HEK293 (cell line): ENCODE measurements around the gene HLA-DMA.
A peak's percentile ranks its signal among the peaks of the same experiment; 100 is the strongest.

ENCODE experiments used
- PRDM1 ChIP-seq: fragments of 450-650 bp; formaldehyde crosslinking; IDR thresholded peaks from 2 replicates; pipeline ENCODE4; 2016; ENCODE audit warnings: missing biosample characterization, missing genetic modification characterization
- SETDB1 ChIP-seq: IDR thresholded peaks from one replicate; pipeline ENCODE4 v1.6.1; 2017; ENCODE audit warnings: mild to moderate bottlenecking, low read length, moderate library complexity, mixed read lengths; ENCODE audit not compliant: insufficient read length
- ZFP69B ChIP-seq: fragments of 450-650 bp; formaldehyde crosslinking; IDR thresholded peaks from 2 replicates; pipeline ENCODE4 v1.5.1; 2016; ENCODE audit warnings: missing biosample characterization, missing genetic modification characterization
- ZNF10 ChIP-seq: fragments of 450-650 bp; formaldehyde crosslinking; IDR thresholded peaks from 2 replicates; pipeline ENCODE4 v1.5.1; 2017; ENCODE audit warnings: missing biosample characterization, missing genetic modification characterization
- ZNF140 ChIP-seq: fragments of 450-650 bp; formaldehyde crosslinking; IDR thresholded peaks from 2 replicates; pipeline ENCODE4 v1.5.1; 2016; ENCODE audit warnings: missing biosample characterization, missing genetic modification characterization
- ZNF157 ChIP-seq: fragments of 450-650 bp; formaldehyde crosslinking; IDR thresholded peaks from 2 replicates; pipeline ENCODE4 v1.5.1; 2016; ENCODE audit warnings: missing biosample characterization, missing genetic modification characterization
- ZNF202 ChIP-seq: fragments of 450-650 bp; formaldehyde crosslinking; IDR thresholded peaks from 2 replicates; pipeline ENCODE4 v1.5.1; 2016; ENCODE audit warnings: missing biosample characterization, missing genetic modification characterization, borderline replicate concordance
- ZNF311 ChIP-seq: fragments of 450-650 bp; formaldehyde crosslinking; IDR thresholded peaks from 2 replicates; pipeline ENCODE4 v1.5.1; 2017; ENCODE audit warnings: missing biosample characterization, missing genetic modification characterization, borderline replicate concordance
- ZNF501 ChIP-seq: fragments of 450-650 bp; formaldehyde crosslinking; IDR thresholded peaks from 2 replicates; pipeline ENCODE4 v1.5.1; 2016; ENCODE audit warnings: missing biosample characterization, missing genetic modification characterization
- ZNF548 ChIP-seq: fragments of 450-650 bp; formaldehyde crosslinking; IDR thresholded peaks from 2 replicates; pipeline ENCODE4 v1.5.1; 2016; ENCODE audit warnings: missing biosample characterization, missing genetic modification characterization
- ZNF558 ChIP-seq: fragments of 450-650 bp; formaldehyde crosslinking; IDR thresholded peaks from 2 replicates; pipeline ENCODE4 v1.5.1; 2016; ENCODE audit warnings: missing biosample characterization, missing genetic modification characterization
- ZNF623 ChIP-seq: fragments of 450-650 bp; formaldehyde crosslinking; IDR thresholded peaks from 2 replicates; pipeline ENCODE4 v1.5.1; 2016; ENCODE audit warnings: missing biosample characterization, missing genetic modification characterization
- ZNF658 ChIP-seq: fragments of 450-650 bp; formaldehyde crosslinking; IDR thresholded peaks from 2 replicates; pipeline ENCODE4; 2016; ENCODE audit warnings: missing biosample characterization, missing genetic modification characterization
- ZSCAN30 ChIP-seq: fragments of 450-650 bp; IDR thresholded peaks from 2 replicates; pipeline ENCODE4 v1.5.1; 2018; ENCODE audit warnings: missing biosample characterization, mild to moderate bottlenecking, missing genetic modification characterization, moderate library complexity
- TF ChIP-seq, protein P1 (sequence below): fragments of 450-650 bp; formaldehyde crosslinking; IDR thresholded peaks from 2 replicates; pipeline ENCODE4 v1.5.1; 2016; ENCODE audit warnings: missing biosample characterization, missing genetic modification characterization, borderline replicate concordance
- TF ChIP-seq, protein P2 (sequence below): fragments of 450-650 bp; IDR thresholded peaks from 2 replicates; pipeline ENCODE4 v1.5.1; 2018; ENCODE audit warnings: missing biosample characterization, missing genetic modification characterization
- TF ChIP-seq, protein P3 (sequence below): fragments of 450-650 bp; formaldehyde crosslinking; IDR thresholded peaks from 2 replicates; pipeline ENCODE4 v1.5.1; 2017; ENCODE audit warnings: missing biosample characterization, mild to moderate bottlenecking, missing genetic modification characterization, moderate library complexity
- TF ChIP-seq, protein P4 (sequence below): fragments of 450-650 bp; formaldehyde crosslinking; IDR thresholded peaks from 2 replicates; pipeline ENCODE4 v1.5.1; 2016; ENCODE audit warnings: missing biosample characterization, missing genetic modification characterization
- TF ChIP-seq, protein P5 (sequence below): fragments of 450-650 bp; formaldehyde crosslinking; optimal IDR thresholded peaks from 2 replicates; pipeline ENCODE3; 2016; ENCODE audit warnings: missing biosample characterization, mild to moderate bottlenecking, missing genetic modification characterization
- TF ChIP-seq, protein P6 (sequence below): IDR thresholded peaks from 2 replicates; pipeline ENCODE4 v1.6.1; 2011; ENCODE audit warnings: mild to moderate bottlenecking, low read depth, low read length, borderline replicate concordance
- TF ChIP-seq, protein P7 (sequence below): fragments of 450-650 bp; formaldehyde crosslinking; IDR thresholded peaks from 2 replicates; pipeline ENCODE4 v1.5.1; 2016; ENCODE audit warnings: missing biosample characterization, missing genetic modification characterization
- TF ChIP-seq, protein P8 (sequence below): fragments of 450-650 bp; formaldehyde crosslinking; IDR thresholded peaks from 2 replicates; pipeline ENCODE4 v1.5.0; 2017; ENCODE audit warnings: missing biosample characterization, missing genetic modification characterization, borderline replicate concordance

HLA-DMA gene

DNA sequence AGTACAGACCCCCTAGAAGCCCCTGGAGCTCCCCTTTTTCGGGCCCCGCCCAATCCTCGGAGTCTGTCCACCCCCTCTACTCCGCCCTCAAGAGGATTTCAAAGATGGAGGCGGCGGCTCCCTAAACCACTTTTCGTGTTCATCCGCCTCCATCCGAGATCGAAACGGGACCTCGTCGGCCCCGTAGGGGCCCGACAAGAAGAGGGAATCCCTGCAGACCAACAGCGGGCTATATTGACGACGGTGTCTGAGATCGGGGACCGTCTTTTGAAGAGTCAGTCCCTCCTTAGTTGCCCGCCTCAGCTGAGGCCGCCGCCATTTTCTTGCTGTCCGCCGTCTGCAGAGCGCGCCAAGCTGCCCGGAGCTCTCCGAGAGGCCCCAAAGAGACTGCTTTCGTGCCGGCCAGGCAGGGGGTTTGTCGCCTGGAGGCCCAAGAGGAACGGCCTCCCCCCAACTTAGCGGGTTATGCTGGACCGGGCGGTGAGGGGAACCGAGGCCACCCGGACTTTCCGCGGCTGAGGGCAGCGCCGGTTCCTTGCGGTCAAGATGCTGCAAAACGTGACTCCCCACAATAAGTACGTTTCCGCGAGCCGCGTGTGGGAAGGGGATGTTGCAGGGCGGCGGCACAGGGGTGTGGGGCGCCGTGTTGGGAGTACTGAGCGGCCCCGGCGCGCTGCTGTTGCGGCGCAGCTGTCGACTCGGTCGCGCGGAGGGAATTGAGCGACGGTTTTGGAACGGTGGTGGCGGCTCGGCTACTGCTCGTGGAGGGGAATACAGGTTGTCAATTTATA is 19.7 kb upstream of the HLA-DMA start (continued):
- TF ChIP-seq, protein P1, sequence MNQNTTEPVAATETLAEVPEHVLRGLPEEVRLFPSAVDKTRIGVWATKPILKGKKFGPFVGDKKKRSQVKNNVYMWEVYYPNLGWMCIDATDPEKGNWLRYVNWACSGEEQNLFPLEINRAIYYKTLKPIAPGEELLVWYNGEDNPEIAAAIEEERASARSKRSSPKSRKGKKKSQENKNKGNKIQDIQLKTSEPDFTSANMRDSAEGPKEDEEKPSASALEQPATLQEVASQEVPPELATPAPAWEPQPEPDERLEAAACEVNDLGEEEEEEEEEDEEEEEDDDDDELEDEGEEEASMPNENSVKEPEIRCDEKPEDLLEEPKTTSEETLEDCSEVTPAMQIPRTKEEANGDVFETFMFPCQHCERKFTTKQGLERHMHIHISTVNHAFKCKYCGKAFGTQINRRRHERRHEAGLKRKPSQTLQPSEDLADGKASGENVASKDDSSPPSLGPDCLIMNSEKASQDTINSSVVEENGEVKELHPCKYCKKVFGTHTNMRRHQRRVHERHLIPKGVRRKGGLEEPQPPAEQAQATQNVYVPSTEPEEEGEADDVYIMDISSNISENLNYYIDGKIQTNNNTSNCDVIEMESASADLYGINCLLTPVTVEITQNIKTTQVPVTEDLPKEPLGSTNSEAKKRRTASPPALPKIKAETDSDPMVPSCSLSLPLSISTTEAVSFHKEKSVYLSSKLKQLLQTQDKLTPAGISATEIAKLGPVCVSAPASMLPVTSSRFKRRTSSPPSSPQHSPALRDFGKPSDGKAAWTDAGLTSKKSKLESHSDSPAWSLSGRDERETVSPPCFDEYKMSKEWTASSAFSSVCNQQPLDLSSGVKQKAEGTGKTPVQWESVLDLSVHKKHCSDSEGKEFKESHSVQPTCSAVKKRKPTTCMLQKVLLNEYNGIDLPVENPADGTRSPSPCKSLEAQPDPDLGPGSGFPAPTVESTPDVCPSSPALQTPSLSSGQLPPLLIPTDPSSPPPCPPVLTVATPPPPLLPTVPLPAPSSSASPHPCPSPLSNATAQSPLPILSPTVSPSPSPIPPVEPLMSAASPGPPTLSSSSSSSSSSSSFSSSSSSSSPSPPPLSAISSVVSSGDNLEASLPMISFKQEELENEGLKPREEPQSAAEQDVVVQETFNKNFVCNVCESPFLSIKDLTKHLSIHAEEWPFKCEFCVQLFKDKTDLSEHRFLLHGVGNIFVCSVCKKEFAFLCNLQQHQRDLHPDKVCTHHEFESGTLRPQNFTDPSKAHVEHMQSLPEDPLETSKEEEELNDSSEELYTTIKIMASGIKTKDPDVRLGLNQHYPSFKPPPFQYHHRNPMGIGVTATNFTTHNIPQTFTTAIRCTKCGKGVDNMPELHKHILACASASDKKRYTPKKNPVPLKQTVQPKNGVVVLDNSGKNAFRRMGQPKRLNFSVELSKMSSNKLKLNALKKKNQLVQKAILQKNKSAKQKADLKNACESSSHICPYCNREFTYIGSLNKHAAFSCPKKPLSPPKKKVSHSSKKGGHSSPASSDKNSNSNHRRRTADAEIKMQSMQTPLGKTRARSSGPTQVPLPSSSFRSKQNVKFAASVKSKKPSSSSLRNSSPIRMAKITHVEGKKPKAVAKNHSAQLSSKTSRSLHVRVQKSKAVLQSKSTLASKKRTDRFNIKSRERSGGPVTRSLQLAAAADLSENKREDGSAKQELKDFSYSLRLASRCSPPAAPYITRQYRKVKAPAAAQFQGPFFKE (tag by site-specific recombination) = no peak
- TF ChIP-seq ZNF140 (tag by site-specific recombination) (no peak), ZNF157 (tag by site-specific recombination) (no peak), ZNF202 (tag by site-specific recombination) (no peak), ZNF658 (tag by site-specific recombination) (no peak), ZNF558 (tag by site-specific recombination) (no peak), ZSCAN30 (tag by site-specific recombination) (no peak), ZNF623 (no peak; the same call in 1 of the 2 replicates), ZNF311 (no peak), PRDM1 (no peak), ZNF548 (no peak), ZNF501 (peak; percentile 9; the same call in 1 of the 2 replicates), ZFP69B (no peak), SETDB1 (no peak), ZNF10 (tag by site-specific recombination) (no peak)
- TF ChIP-seq, protein P2, sequence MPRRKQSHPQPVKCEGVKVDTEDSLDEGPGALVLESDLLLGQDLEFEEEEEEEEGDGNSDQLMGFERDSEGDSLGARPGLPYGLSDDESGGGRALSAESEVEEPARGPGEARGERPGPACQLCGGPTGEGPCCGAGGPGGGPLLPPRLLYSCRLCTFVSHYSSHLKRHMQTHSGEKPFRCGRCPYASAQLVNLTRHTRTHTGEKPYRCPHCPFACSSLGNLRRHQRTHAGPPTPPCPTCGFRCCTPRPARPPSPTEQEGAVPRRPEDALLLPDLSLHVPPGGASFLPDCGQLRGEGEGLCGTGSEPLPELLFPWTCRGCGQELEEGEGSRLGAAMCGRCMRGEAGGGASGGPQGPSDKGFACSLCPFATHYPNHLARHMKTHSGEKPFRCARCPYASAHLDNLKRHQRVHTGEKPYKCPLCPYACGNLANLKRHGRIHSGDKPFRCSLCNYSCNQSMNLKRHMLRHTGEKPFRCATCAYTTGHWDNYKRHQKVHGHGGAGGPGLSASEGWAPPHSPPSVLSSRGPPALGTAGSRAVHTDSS = no peak; the same call in 1 of the 2 replicates
- TF ChIP-seq, protein P3, sequence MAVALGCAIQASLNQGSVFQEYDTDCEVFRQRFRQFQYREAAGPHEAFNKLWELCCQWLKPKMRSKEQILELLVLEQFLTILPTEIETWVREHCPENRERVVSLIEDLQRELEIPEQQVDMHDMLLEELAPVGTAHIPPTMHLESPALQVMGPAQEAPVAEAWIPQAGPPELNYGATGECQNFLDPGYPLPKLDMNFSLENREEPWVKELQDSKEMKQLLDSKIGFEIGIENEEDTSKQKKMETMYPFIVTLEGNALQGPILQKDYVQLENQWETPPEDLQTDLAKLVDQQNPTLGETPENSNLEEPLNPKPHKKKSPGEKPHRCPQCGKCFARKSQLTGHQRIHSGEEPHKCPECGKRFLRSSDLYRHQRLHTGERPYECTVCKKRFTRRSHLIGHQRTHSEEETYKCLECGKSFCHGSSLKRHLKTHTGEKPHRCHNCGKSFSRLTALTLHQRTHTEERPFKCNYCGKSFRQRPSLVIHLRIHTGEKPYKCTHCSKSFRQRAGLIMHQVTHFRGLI = no peak
- TF ChIP-seq, protein P4, sequence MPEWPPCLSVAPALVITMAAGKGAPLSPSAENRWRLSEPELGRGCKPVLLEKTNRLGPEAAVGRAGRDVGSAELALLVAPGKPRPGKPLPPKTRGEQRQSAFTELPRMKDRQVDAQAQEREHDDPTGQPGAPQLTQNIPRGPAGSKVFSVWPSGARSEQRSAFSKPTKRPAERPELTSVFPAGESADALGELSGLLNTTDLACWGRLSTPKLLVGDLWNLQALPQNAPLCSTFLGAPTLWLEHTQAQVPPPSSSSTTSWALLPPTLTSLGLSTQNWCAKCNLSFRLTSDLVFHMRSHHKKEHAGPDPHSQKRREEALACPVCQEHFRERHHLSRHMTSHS (tag by site-specific recombination) = no peak
- TF ChIP-seq, protein P5, sequence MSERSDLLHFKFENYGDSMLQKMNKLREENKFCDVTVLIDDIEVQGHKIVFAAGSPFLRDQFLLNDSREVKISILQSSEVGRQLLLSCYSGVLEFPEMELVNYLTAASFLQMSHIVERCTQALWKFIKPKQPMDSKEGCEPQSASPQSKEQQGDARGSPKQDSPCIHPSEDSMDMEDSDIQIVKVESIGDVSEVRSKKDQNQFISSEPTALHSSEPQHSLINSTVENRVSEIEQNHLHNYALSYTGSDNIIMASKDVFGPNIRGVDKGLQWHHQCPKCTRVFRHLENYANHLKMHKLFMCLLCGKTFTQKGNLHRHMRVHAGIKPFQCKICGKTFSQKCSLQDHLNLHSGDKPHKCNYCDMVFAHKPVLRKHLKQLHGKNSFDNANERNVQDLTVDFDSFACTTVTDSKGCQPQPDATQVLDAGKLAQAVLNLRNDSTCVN = peak; percentile 31
- TF ChIP-seq, protein P6, sequence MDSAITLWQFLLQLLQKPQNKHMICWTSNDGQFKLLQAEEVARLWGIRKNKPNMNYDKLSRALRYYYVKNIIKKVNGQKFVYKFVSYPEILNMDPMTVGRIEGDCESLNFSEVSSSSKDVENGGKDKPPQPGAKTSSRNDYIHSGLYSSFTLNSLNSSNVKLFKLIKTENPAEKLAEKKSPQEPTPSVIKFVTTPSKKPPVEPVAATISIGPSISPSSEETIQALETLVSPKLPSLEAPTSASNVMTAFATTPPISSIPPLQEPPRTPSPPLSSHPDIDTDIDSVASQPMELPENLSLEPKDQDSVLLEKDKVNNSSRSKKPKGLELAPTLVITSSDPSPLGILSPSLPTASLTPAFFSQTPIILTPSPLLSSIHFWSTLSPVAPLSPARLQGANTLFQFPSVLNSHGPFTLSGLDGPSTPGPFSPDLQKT = no peak
- TF ChIP-seq, protein P7, sequence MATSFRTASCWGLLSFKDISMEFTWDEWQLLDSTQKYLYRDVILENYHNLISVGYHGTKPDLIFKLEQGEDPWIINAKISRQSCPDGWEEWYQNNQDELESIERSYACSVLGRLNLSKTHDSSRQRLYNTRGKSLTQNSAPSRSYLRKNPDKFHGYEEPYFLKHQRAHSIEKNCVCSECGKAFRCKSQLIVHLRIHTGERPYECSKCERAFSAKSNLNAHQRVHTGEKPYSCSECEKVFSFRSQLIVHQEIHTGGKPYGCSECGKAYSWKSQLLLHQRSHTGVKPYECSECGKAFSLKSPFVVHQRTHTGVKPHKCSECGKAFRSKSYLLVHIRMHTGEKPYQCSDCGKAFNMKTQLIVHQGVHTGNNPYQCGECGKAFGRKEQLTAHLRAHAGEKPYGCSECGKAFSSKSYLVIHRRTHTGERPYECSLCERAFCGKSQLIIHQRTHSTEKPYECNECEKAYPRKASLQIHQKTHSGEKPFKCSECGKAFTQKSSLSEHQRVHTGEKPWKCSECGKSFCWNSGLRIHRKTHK = no peak
- TF ChIP-seq, protein P8, sequence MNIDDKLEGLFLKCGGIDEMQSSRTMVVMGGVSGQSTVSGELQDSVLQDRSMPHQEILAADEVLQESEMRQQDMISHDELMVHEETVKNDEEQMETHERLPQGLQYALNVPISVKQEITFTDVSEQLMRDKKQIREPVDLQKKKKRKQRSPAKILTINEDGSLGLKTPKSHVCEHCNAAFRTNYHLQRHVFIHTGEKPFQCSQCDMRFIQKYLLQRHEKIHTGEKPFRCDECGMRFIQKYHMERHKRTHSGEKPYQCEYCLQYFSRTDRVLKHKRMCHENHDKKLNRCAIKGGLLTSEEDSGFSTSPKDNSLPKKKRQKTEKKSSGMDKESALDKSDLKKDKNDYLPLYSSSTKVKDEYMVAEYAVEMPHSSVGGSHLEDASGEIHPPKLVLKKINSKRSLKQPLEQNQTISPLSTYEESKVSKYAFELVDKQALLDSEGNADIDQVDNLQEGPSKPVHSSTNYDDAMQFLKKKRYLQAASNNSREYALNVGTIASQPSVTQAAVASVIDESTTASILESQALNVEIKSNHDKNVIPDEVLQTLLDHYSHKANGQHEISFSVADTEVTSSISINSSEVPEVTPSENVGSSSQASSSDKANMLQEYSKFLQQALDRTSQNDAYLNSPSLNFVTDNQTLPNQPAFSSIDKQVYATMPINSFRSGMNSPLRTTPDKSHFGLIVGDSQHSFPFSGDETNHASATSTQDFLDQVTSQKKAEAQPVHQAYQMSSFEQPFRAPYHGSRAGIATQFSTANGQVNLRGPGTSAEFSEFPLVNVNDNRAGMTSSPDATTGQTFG (tag by site-specific recombination) = no peak
